Ovary (tissue), 3 donors: Measurements from ENCODE around the gene PRPSAP2.

ENCODE experiments used
- EP300 ChIP-seq: sonication (generic); formaldehyde crosslinking; IDR thresholded peaks from one replicate; pipeline ENCODE4 v1.6.1; 2017; ENCODE audit warnings: antibody characterized with exemption
- POLR2A ChIP-seq: fragments of 450-650 bp; IDR thresholded peaks from one replicate; pipeline ENCODE4 v1.6.1; 2017; ENCODE audit warnings: antibody characterized with exemption, mild to moderate bottlenecking, moderate library complexity
- TF ChIP-seq, protein P1 (sequence below), 3 donors: fragments of 450-650 bp in 2 of 3; fragments of 200-600 bp in 1 of 3; IDR thresholded peaks; one replicate each; pipeline versions ENCODE4 v1.5.1 to v1.8.0; 2016 to 2022; ENCODE audit warnings: antibody characterized with exemption in 3 of 3, mild to moderate bottlenecking in 1 of 3
- donor health status: DM: no; HTN: no; CAD: no.

DNA sequence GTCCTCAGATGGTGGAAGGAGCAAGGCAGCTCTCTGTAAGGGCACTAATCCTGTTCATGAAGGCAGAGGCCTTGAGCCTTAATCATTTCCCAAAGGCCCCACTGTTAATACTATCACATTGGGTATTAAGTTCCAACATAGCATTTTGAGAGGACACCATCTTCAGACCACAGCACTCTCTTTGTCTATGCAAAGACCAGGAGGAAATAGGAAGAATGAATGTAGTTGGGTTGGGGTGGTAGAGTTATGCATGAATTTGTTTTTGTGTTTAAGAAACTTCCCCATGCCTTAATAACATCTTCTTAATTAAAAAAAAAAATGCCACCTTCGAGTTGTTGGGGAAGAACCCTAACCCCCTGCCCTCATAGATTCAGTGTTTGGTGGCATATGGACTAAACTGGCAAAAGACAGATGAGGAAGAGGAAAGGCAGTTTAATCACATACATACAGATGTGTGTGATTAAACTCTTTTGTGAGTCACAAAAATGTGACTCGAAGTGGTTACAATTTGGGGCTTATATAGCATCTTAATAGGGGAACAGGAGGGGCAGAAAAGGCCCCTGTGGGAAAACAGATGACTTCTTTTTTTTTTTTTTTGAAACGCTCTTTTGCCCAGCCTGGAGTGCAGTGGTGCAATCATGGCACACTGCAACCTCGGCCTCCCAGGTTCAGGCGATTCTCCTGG lies 59.0 kb downstream of the PRPSAP2 start:
- TF ChIP-seq, protein P1, sequence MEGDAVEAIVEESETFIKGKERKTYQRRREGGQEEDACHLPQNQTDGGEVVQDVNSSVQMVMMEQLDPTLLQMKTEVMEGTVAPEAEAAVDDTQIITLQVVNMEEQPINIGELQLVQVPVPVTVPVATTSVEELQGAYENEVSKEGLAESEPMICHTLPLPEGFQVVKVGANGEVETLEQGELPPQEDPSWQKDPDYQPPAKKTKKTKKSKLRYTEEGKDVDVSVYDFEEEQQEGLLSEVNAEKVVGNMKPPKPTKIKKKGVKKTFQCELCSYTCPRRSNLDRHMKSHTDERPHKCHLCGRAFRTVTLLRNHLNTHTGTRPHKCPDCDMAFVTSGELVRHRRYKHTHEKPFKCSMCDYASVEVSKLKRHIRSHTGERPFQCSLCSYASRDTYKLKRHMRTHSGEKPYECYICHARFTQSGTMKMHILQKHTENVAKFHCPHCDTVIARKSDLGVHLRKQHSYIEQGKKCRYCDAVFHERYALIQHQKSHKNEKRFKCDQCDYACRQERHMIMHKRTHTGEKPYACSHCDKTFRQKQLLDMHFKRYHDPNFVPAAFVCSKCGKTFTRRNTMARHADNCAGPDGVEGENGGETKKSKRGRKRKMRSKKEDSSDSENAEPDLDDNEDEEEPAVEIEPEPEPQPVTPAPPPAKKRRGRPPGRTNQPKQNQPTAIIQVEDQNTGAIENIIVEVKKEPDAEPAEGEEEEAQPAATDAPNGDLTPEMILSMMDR (IDR thresholded peaks at IDR 0.05): no peak
- TF ChIP-seq POLR2A (no peak), EP300 (no peak)
